ENCODE data around the gene CYGB. TPM values are rescaled to one million over a fixed set of nuclear protein-coding genes. Genes with fewer than 3 reads are reported as not detected.

CYGB gene
- total and polyA plus RNA-seq, 2 of the 13 experiments (the other 11 are each of a cell fraction or from before 2014, with no cell fraction given) = 18.9 to 27.1 TPM

DNA sequence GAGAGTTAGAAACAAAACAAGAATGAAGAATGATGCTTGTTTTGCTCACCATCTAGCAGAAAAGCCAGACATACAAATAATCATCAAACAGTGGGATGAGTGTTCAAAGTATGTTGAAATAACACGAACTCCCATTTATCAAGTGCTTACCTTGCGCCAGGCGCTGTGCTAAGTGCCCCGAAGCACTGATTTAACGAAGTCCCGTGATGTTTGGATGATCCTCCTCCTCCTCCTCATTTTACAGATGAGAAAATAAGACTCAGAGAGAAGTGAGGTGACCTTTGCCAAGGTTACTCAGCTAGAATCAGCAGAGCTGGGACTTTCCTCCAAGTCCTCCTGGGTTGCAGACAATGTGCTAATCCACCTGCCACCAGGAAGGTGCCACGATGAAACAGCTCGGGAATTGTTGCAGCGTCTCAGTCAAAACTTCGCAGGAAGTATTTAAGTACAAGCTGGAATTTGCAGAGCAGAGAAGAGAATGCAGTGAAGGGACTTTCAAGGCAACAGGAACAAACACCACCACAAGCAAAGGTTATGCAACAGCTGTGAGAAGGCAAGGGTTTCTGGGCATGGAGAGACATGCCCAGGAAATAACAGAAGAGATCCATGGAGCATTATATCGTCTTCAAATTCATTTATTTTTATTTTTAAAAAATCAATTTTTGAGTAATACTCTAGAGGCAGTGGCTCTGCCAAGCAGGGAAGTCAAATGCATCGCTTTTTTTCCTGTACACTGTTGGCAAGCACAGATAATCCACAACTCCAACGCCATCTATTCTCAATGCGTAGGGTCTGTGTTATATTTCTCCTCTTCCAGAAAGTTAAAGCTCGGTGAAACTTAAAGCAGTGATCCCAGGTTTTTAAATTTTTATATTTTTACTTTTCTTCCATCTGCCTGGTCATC, 13.5 kb upstream of the CYGB start (continued):
- TF ChIP-seq POLR2AphosphoS5 (IDR thresholded peaks at IDR 0.05; ENCODE audit: low read depth, low read length) = peak; percentile 66
- peak; percentile 85 for TF ChIP-seq NCOA2 (CRISPR knock-in tag; IDR thresholded peaks at IDR 0.05)
- TF ChIP-seq ASH2L (IDR thresholded peaks at IDR 0.05; ENCODE audit: insufficient read length, low read depth, low read length) = peak; percentile 31
- TF ChIP-seq MTF2 (CRISPR knock-in tag; IDR thresholded peaks at IDR 0.05; ENCODE audit: borderline replicate concordance) = no peak
- TF ChIP-seq, protein P1, sequence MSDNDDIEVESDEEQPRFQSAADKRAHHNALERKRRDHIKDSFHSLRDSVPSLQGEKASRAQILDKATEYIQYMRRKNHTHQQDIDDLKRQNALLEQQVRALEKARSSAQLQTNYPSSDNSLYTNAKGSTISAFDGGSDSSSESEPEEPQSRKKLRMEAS (IDR thresholded peaks at IDR 0.05) = no peak; the same call in 1 of the 2 replicates
- peak; percentile 74 for TF ChIP-seq SIX1 (CRISPR knock-in tag; IDR thresholded peaks at IDR 0.05; ENCODE audit: borderline replicate concordance)
- TF ChIP-seq YY1 (IDR thresholded peaks at IDR 0.05; ENCODE audit: insufficient read depth, insufficient replicate concordance, low read depth, low read length) = no peak
- TF ChIP-seq, protein P2, sequence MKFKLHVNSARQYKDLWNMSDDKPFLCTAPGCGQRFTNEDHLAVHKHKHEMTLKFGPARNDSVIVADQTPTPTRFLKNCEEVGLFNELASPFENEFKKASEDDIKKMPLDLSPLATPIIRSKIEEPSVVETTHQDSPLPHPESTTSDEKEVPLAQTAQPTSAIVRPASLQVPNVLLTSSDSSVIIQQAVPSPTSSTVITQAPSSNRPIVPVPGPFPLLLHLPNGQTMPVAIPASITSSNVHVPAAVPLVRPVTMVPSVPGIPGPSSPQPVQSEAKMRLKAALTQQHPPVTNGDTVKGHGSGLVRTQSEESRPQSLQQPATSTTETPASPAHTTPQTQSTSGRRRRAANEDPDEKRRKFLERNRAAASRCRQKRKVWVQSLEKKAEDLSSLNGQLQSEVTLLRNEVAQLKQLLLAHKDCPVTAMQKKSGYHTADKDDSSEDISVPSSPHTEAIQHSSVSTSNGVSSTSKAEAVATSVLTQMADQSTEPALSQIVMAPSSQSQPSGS (CRISPR knock-in tag; IDR thresholded peaks at IDR 0.05) = peak; percentile 86; the same call in 1 of the 2 replicates
- TF ChIP-seq, protein P3, sequence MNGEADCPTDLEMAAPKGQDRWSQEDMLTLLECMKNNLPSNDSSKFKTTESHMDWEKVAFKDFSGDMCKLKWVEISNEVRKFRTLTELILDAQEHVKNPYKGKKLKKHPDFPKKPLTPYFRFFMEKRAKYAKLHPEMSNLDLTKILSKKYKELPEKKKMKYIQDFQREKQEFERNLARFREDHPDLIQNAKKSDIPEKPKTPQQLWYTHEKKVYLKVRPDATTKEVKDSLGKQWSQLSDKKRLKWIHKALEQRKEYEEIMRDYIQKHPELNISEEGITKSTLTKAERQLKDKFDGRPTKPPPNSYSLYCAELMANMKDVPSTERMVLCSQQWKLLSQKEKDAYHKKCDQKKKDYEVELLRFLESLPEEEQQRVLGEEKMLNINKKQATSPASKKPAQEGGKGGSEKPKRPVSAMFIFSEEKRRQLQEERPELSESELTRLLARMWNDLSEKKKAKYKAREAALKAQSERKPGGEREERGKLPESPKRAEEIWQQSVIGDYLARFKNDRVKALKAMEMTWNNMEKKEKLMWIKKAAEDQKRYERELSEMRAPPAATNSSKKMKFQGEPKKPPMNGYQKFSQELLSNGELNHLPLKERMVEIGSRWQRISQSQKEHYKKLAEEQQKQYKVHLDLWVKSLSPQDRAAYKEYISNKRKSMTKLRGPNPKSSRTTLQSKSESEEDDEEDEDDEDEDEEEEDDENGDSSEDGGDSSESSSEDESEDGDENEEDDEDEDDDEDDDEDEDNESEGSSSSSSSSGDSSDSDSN (CRISPR knock-in tag; IDR thresholded peaks at IDR 0.05) = no peak; the same call in 1 of the 2 replicates
- TF ChIP-seq, protein P4, sequence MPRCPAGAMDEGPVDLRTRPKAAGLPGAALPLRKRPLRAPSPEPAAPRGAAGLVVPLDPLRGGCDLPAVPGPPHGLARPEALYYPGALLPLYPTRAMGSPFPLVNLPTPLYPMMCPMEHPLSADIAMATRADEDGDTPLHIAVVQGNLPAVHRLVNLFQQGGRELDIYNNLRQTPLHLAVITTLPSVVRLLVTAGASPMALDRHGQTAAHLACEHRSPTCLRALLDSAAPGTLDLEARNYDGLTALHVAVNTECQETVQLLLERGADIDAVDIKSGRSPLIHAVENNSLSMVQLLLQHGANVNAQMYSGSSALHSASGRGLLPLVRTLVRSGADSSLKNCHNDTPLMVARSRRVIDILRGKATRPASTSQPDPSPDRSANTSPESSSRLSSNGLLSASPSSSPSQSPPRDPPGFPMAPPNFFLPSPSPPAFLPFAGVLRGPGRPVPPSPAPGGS (CRISPR knock-in tag; IDR thresholded peaks at IDR 0.05) = no peak
- TF ChIP-seq, protein P5, sequence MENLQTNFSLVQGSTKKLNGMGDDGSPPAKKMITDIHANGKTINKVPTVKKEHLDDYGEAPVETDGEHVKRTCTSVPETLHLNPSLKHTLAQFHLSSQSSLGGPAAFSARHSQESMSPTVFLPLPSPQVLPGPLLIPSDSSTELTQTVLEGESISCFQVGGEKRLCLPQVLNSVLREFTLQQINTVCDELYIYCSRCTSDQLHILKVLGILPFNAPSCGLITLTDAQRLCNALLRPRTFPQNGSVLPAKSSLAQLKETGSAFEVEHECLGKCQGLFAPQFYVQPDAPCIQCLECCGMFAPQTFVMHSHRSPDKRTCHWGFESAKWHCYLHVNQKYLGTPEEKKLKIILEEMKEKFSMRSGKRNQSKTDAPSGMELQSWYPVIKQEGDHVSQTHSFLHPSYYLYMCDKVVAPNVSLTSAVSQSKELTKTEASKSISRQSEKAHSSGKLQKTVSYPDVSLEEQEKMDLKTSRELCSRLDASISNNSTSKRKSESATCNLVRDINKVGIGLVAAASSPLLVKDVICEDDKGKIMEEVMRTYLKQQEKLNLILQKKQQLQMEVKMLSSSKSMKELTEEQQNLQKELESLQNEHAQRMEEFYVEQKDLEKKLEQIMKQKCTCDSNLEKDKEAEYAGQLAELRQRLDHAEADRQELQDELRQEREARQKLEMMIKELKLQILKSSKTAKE (CRISPR knock-in tag; IDR thresholded peaks at IDR 0.05; ENCODE audit: borderline replicate concordance) = peak; percentile 68
- TF ChIP-seq ZNF616 (CRISPR knock-in tag; IDR thresholded peaks at IDR 0.05; ENCODE audit: low read depth) = no peak
- TF ChIP-seq TOPORS (CRISPR knock-in tag; IDR thresholded peaks at IDR 0.05) = no peak
- TF ChIP-seq, protein P6, sequence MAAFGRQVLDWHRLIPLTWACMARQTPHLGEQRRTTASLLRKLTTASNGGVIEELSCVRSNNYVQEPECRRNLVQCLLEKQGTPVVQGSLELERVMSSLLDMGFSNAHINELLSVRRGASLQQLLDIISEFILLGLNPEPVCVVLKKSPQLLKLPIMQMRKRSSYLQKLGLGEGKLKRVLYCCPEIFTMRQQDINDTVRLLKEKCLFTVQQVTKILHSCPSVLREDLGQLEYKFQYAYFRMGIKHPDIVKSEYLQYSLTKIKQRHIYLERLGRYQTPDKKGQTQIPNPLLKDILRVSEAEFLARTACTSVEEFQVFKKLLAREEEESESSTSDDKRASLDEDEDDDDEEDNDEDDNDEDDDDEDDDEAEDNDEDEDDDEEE (CRISPR knock-in tag; IDR thresholded peaks at IDR 0.05) = no peak; the same call in 1 of the 2 replicates
- no peak for TF ChIP-seq AGO2 (optimal IDR thresholded peaks at IDR 0.05; ENCODE audit: low read depth, low read length)
- peak in 1 of 2 experiments; percentile 84; a peak in 2 of 4 replicates for TF ChIP-seq KLF16 (CRISPR knock-in tag; IDR thresholded peaks at IDR 0.05)
- peak; percentile 75; the same call in 1 of the 2 replicates for TF ChIP-seq ZSCAN9 (CRISPR knock-in tag; IDR thresholded peaks at IDR 0.05; ENCODE audit: borderline replicate concordance)
- TF ChIP-seq ZNF121 (CRISPR knock-in tag; IDR thresholded peaks at IDR 0.05) = no peak
- peak; percentile 84 for TF ChIP-seq ZNF335 (CRISPR knock-in tag; IDR thresholded peaks at IDR 0.05)
- peak; percentile 69; the same call in 1 of the 2 replicates for TF ChIP-seq CBX5 (CRISPR knock-in tag; IDR thresholded peaks at IDR 0.05; ENCODE audit: borderline replicate concordance)
